GM12873 (cell line): ENCODE results near the gene YY1.

Experiments
- TF ChIP-seq, protein P1 (sequence below): IDR thresholded peaks from 2 replicates; pipeline ENCODE4 v1.5.1; 2012; ENCODE audit warnings: low read depth, mild to moderate bottlenecking, moderate library complexity, low read length, control low read depth; ENCODE audit not compliant: insufficient read depth; ENCODE audit errors: missing control alignments

The YY1 gene

DNA sequence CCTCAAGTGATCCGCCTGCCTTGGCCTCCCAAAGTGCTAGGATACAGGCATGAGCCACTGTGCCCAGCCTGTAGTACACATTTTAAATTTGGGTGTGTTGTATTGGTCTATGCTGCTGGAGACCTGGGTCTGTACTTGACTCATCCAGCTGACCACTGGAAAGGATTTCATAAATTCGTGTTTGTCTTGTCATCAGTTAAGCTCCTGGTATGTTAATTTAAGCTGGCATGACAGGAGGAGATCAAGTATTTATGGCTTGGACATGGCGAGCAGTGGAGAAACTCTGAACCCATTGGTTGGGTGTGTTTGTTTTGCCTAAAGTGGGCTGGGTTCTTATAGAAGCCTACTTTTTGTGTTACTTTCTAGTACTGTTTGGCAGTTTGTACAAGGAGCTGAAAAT, 24.2 kb downstream of the YY1 start:
- TF ChIP-seq, protein P1, sequence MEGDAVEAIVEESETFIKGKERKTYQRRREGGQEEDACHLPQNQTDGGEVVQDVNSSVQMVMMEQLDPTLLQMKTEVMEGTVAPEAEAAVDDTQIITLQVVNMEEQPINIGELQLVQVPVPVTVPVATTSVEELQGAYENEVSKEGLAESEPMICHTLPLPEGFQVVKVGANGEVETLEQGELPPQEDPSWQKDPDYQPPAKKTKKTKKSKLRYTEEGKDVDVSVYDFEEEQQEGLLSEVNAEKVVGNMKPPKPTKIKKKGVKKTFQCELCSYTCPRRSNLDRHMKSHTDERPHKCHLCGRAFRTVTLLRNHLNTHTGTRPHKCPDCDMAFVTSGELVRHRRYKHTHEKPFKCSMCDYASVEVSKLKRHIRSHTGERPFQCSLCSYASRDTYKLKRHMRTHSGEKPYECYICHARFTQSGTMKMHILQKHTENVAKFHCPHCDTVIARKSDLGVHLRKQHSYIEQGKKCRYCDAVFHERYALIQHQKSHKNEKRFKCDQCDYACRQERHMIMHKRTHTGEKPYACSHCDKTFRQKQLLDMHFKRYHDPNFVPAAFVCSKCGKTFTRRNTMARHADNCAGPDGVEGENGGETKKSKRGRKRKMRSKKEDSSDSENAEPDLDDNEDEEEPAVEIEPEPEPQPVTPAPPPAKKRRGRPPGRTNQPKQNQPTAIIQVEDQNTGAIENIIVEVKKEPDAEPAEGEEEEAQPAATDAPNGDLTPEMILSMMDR, result no peak

DNA sequence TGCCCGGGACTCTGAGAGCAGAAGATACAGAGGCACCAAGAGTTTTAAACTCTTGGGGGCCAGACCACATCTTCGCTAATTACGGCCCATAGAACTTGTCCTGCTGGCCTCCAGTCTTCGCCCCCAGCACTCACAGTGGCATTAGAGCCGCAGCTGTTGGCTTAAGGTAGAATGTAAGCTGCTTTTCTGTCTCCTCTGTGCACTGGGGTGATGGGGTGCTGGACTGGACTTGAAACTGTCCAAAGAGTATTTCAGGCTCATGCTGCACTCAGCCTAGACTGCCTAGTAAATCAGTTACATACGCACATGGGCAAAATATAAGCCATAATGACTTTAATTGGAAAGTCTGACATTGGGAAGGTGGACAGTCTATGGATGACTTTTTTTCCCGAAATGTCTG, 29.0 kb downstream of the YY1 start:
- TF ChIP-seq, protein P1, result no peak

DNA sequence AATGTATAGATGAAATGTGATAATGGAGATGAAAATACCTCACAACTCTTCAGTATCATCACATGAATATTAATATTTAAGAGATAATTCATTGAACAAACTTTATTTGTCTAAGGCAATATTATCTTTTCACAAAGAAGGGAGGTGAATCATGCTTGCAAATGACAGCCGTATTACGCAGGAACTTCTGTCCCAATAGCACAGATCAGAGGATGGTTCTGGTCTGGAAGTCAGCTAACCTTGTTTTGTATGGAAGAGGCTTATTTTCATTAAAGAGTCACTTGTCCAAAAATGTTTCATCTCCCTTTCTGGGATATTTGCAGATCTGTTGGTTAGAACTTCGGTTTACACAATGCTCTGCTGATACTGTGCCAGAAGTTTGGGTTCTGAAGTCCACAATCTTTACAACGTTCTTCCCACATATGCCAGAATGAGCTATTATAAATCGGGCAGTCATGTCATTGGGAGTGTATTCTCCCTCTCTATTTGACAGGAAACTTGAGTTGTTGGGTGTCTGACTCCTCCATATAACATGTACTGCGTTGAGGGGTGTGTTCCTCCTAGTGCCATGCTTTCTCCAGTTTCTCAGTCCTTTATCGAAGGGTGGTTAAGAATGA, 29.8 kb downstream of the YY1 start:
- TF ChIP-seq, protein P1, result no peak

DNA sequence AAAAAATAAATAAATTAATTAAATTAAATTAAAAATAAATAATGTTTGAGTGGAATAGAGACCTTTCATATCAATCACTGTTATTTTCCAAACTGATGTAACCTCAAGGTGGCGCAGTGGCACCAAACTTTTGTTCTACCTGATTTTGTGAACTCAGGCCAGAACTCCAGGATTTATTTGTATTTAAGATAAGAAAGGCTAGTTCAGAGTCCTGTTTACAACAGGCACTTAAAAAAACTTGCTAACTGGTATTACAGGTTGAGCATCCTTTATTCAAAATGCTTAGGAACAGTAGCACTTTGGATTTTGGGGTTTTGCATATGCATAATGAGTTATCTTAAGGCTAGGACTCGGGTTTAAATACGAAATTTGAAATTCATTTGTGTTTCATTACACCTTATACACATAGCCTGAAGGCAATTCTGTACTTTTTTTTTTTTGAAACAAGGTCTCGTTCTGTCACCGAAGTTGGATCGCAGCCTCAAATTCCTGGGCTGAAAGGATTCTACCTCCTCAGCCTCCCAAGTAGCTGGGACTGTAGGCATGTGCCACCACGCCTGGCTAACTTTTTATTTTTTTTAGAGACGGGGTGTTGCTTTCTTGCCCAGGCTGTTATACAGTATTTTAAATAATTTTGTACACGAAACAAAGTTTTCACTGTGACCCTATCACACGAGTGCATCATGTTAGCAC, 32.4 kb downstream of the YY1 start:
- TF ChIP-seq, protein P1, result peak; percentile 36

DNA sequence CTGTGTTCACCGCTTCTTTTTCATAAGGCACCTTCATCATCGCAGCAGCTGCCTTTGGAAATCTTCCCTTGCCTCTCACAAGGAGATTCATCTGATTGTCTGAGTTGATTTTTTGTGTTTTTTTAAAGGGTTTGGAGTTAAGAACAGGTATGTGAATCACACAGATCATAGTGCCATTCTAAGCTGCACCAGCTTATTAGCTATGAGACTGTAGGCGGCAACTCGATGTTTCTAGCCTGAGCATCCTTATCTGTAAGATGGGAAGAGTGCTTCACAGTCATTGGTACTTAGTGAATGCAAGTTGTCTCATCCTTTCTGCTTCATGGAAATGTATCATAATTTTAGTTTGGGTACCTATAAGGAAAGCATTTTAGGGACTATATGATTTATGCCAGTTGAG, 35.3 kb downstream of the YY1 start:
- TF ChIP-seq, protein P1, result no peak

DNA sequence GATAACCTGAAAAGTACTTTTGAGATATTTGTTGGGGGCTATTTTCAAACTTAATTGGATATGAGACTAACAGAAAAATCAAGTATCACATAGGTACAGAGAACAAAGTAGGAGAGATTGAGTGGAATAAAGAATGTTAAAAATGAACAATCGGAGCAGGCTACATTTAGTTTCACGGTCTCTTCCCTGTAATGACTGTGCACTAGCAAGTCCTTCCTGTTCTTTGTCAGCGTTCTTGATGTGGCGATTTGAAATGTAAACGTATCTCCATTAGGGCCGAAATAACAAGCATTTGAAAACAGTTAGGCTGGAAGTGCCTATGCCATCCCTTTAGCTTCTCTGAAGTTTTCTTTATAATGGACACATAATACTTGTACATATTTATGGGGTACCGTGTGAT, 36.3 kb downstream of the YY1 start:
- TF ChIP-seq, protein P1, result no peak

DNA sequence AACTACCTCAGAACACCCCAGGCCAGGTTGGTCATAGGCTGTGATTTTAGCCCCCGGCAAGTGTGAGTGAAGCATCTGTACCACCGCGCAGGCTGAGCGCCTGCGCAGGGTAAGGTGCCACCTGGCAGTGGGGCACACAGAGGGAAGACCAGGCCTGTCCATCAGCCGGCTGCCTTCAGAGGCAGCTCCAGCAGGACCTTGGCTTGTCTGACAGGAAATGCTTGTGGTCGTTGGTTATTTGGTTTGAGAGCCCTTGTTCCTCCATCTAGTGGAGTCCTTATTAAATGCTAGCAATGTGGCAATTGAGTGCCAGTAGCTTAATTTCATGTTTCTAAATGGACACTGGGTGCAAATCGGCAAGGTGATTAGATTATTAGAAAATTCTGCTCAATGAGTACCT, 39.8 kb downstream of the YY1 start:
- TF ChIP-seq, protein P1, result peak; percentile 40
